CD4-positive, alpha-beta T cell treated with Interleukin-12 subunit alpha and Interleukin-12 subunit beta, for 1 hour (primary cell): ENCODE measurements around the gene CYTIP.

Experiments
- DNase-seq: peaks from one replicate; pipeline ENCODE4 v3.0.0-alpha.2; 2020

The CYTIP gene

DNA sequence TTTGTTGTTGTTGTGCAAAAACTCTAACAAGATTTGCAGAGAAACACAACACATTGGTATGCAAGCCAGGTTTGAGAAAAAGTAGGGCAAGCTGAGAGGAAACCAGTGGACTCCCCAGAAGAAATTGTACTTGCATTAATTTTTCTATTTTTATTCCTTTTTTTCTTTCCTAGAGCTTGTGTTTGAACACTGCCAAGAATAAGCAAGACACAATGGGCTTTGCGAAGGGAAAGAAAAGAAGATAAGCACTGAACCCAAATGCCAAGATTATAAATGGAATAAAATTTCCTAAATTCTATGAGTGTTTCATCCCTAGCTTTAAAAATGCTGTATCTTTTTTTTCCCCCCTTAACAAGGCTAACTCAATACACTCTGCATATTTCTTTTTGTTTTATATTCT, 17.0 kb upstream of the CYTIP start:
- DNase-seq: no peak

DNA sequence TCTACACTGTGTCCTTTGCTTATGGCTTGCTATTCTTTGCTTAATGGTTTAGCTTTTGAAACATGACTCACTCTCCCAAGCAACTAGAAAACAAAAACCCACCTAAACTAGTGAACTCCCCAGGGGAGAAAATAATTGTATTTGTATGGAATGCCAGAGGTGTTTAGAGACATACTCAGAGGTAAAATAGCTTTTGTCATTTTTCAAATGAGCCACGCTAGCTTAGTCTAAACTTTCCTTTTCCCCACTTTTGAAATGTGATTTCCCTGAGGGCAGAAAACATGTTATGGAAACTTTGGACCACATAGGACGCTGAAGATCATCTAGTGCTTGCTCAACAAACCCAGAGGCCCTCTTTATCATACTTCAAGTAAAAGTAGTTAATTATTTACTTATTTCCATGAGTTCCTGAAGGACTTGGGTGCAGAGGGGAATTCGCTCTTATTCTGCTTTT, 16.5 kb upstream of the CYTIP start:
- no peak for DNase-seq

DNA sequence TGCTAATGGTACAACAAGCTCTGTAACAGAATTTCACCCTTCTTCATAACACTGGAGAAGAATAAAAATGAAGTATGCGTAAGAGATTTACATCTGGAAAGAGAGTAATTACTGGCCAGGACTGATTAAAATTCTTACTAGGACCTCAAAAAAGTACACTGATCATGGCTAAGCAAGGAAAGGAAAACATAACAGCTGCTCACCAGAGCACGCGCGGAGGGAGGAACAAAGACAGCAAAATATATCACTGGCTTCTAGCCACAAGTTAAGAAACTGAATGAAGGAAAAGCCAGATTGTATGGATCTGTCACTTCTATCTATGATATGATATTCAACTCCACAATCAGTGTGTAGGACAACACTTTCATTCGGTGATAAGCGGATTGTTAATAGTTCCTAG, 15.6 kb upstream of the CYTIP start:
- no peak for DNase-seq

DNA sequence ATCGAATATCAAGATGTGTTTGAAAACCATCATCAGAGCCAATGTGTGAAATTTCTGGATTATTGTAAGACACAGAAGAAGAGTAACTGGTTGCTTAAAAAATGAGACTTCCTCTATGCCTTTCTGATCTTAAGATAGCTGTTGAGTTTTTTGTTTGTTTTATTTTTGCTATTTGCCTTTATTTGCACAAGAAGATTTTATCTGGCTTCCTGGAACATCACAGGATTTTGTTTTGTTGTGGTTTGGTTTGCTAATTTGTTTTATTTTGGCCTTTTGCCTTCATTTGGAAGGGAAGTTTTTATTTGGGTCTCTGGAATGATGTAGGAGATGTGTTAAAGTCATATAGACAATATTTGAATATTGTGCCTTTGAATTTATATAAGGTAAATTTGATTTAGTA, 3.9 kb upstream of the CYTIP start:
- DNase-seq: peak; percentile 43

DNA sequence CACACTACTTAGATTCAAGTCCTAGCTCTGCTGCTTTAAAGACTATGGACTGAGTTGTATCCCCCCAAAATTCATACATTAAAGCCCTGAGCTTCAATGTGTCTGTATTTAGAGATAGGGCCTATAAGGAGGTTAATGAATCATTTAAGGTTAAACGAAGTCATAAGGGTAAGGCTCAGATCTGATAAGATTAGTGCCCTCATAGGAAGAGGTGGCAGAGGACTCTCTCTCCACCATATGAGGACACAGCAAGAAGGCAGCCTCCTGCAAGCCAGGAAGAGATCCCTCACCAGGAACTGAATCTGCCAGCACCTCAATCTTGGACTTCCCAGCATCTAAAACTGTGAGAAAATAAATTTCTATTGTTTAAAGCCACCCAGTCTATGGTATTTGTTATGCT, 3.1 kb upstream of the CYTIP start:
- no peak for DNase-seq

DNA sequence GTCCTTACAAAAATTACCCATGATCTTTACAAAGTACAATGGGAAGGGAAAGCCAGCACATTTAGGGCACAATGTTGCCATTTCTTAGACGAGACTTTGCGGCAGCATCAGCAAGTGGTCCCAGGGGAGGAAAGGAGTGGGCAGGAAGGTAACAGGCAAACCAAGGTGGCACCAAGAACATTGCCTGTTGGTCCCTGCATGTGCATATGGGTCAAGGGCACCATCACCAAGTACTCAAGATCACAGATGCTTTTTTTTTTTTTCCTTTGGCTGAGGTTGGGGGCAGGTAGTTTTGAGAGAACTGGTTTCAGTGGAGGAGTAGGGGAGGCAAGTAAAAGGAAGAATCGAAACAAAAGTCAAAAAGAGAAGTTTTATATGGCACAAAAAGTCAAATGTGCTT, 752 bp upstream of the CYTIP start:
- no peak for DNase-seq

DNA sequence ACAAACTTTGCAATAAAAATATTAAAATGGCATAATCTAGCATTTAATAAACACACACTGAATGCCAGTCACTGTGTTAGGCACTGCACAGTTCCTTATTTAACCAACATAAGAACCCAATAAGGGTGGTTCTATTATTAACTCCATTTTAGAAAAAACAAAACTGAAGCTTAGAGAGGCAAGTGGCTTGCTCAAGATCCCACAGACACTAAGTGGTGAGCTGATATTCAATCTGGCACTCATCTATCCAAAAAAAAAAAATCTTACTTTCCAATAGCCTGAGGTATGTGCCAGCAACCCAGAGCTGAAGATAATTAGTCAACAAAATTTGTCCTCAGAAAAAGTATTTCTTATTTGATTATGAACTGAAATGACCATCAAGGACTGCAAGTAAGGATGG, 799 bp downstream of the CYTIP start:
- peak; percentile 44 for DNase-seq

DNA sequence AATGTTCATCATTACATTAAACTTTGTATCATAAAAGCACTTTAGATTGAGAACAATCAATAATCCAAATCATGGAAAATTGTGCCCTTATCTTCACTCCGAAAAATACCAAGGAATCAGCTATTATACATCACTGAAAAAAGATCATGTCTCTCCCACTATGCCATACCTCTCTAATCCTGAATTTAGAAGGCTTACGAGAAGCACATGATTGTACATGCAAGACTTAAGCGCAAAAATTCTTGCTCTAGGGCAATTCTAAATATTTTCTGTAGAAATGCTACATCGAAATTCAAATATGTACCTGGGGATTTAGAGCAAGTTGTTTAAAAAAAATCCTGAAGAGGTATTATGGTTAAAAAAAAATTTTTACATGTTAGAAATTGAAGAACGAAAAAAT, 1.3 kb downstream of the CYTIP start:
- no peak for DNase-seq

DNA sequence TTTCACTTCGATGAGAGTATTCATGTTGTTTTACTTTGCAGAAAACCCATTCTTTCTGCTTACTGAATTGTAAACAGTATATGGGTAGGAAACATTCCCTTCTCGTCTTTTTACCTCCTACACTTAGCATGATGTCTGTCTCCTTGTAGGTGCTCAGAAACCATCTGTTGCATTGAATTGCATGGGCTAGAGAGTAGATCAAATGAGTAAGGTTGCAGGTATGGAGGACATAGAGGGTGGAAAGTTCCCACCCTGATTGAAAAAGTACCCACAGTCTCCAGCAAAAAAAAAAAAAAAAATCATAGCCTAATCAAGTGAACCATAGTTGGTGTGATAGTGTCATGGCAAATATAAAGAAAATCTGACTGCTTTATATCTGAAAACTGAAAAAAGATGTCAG, 1.7 kb downstream of the CYTIP start:
- DNase-seq: peak; percentile 50

DNA sequence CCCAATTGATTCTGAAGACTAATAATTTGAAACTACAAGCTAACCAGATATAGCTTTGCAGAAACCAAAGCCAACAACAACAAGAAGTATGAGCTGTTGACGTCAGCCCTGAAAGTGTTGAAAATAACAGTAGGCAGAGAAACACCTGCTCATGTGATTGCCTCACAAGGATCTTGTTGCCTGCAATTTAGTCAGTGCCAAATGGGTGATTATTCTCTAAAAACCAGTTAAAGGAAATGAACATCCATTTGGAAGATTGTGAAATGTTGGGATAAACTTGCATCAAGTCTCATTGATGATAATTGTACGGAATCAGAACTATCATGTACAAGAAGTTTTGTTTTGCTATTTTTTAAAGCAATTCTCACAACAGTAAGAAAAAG, 2.8 kb downstream of the CYTIP start:
- peak; percentile 77 for DNase-seq

DNA sequence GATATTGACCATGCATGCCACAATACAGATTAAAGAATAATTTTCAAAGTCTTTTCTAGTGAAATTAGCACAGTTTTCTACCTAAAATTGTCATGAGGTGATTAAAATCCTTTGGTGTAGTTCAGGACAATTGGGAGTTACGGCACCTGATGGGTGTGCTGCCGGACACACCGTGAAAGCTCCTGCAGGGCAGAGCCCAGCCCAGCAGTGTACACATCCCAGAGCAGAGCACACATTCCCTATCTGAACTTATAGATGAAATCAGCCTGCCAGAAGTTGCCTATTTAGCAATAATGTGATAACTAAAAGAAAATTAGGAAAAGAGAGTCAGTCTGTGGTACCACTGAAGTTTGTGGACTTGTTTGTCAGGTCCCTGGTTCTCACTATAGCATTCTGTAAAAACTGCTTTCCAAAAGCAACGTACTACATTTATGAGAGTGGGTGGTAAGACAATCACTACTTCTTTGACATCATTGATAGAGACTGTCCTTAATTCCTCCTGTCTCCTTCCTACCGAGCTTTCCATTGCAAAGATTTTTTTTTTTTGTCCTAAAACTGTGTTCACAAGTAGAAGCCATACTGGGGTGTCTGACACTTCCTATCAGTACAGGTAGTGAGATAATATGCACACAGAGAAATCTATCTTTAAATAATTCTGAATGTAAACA, 3.4 kb downstream of the CYTIP start:
- DNase-seq: no peak

DNA sequence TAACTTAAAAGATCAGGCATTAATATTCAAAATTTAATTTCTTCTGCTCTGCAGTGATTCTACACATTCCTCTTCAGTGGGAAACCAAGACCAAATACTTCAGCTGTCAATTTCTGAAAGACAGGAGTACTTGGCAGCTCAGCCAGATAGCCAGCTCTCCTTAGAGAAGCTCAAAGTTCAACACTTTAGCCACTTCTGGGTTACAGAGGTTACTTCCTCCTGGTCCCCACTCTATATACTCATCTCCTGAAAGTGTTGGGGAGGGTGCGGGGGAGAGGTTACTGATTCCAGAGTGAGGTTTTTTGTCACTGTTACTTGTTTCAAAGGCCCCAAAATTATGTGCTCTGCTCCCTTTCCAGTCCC, 4.1 kb downstream of the CYTIP start:
- peak; percentile 59 for DNase-seq

DNA sequence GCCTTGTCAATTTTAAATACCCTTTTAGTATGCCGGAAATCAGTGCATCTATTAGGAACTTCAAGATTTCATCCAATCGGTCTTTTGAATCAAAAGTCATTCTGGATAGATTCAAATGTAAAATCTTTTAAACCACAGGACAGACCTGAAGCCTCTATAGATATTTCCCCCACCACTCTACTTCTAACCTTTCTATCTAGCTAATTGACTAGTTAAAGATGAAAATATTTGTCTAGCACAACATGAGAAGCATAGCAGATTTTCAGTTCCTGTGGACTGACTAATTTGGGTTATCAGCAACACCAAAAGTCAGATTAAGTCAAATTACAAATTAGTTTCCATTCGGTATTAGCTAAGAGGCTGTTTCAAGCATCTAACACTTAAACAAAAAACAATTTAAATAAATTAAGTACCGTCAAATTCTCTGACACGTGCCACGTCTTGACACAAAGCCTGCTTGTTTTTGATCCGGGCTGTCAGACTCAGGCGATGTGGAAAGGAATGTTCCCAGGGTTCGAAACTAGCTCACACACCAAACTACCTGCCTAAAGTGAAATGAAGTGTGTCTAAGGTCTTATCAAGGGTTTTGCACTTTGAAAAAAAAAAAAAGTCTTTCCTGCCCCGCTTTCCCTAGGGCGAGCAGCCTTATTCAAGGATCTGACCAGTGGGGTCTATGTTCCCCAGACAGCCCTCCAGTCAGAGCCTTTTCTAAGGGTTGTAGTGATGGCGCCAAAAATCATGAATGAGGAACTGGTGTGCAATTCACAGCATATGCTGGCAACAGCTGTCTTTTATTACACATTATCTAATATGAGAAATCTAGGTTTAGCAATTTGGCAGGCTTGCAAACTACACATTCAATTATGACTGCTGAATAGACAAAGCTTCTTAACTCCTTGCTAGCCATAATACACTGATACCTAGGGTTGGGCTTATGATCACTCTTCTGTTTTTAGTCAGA, 4.7 kb downstream of the CYTIP start:
- DNase-seq: peak; percentile 53

DNA sequence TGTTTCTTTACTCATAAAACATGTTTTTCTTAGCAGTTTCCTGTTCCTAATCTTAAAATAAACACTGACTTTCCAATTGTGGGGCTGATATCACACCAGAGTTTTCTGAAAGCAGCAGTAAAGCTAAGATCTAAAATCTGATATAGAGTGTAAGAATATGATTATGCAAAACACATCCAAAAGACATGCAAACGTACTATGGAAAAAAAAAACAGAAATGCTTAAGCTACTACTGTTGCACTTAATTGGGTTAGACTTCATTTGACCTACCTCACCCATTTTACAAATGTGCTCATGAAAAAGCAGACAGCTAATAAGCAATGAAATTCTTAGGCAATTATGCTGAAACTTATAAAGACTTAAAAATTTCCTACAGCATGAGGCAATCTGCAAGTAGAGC, 10.5 kb downstream of the CYTIP start:
- DNase-seq: no peak

DNA sequence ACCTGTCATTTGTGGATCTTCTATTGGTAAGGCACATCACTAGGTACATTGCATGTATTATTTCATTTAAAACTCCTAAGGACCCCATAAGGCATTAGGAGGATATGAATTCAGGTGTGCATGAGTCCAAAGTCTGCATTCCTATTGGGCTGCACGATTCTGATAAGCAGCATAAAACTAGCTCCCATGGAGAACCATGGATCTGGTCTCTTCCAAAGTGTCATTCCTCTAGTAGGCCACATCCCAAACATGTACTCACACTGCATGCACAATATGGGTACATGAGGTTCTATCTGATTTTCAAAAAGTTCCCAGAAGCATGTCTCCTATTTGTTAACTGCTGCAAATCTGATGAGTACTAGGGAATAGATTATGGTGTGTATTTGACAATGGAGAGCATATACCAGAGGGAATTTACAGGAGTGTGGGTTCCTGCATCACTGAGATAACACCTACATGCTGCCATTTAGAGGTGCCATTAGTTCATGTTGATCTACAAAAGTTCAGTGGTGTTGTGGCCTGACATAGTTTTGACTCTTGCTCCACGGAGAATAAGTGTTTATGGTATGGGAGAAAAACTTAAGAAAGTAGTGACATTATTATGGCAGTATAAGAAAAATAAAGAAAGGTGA, 11.3 kb downstream of the CYTIP start:
- DNase-seq: no peak

DNA sequence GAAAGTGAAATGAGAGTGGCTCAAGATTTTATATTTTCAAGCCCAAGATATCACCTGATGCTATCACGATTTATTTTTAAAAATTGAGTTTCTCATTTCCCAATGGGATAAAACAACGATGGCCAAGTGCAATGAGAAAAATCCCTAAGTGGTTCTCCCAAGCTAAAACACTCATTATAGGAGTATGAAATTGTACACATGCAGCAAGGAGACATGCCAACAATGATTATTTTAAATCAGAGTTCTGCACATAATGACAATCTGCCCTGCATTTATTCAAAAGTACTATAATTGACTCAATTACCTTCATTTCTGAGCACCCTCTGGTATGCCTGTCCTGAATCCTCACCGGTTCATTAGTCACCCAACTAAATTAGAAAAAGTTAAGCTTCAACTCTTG, 12.7 kb downstream of the CYTIP start:
- DNase-seq: no peak

DNA sequence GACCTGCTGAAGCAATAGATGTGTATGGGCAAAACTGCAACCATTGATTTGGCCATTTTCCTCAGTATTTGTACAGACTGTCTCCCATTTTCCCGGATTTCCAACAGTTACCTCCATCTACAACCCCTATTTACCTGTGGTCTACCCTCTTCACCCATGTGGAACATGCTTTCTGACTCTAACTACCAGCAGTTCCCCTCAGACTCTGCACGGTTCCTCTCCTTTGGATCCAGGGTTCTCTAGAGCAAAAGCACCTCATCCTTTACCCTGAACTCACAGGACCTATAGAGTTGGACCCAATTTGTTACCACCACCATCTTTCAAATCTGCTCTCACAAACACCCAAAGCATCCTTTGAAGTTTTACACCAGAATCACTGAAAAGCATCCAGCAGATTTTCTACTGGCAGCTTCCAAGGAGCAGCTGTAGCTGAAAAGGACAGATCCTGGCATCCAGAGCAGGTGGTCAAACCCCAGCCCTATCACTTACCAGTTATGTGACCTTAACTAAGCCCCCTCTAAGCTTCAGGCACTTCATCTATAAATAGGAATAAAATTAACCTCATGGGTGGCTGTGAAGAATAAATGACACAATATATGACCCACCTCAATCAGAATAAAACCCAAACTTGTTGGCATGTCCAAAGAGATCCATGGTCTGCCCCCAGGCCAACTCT, 15.3 kb downstream of the CYTIP start:
- DNase-seq: no peak

DNA sequence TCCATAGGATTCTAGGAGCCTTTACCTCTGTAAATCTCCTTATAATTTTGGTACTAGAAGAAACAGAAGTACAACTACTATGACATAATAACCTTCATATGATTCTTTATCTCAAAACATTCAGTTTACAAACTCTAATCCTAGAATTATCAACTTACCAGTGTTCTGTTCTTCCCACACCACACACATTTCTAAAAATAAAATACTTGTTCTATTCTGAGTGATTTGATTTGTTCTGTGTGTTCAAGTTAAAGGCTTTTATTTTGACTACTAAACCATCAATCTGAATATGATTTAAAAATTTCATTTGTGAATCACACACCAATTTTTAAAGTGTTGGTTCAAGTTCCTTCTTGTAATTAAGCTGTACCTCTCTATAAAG, 16.0 kb downstream of the CYTIP start:
- DNase-seq: no peak

DNA sequence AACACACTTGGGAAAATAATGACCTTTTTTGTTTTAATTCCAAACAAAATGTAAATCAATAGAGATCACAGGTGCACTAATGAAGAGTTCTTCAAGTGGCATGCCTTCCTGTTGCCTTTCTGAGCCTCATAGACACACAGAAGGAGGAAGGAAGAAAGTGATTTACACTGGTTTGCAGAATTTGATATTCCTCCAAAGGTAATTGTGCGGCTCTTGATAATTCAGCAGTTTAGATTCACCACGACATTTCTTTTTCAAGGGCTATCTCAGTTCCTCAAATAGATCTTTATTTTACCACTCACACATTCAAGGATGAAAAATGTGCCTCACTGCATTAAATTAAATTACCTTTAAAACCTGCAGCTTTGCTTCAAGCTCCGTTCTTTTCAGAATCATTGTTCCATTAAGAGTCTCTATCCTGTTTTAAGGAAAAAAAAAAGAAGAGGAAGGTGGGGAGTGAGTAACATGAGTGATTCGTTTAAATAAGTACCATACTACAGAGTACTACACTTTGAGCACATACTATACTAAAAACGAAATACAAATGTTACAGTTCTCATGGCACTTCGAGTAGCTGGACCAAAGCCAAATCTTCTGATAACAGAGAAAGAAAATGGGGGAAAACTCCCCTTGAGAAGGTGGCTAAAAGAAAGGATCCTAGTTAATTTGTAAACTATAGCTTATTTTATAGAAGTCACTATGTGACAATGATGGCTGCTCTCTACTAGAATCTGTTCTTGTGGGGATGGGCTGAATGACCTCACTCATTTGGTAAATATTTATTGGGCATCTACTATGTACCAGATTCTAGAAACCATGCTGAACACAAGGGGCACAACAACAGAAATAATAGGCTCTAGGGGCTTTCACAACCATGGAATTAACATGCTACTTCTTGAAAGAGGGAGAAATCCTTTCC, 16.6 kb downstream of the CYTIP start:
- DNase-seq: no peak

DNA sequence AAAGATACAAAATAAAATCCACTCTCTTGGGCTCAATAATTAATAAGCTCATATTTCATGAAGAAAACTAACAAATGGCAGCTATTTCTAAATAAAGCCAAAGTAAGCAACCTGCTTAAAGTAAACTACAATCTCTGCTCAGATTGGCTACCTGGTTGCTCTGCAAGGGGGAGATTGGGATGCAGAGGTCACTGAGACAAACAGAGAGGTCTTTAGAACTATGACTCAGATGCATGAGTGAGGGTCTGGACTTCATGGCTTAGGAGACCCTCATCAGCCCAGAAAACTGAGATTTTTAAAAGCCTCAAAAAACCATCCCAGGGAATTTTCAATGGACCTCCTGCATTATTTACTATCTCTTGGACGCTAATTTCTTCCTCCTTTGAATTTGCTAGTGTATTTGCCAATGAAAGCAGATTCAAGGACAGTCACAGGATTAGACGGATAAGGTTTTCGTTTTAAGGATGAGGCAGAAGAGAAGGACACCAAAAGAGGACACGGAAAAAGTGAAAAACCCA, 17.4 kb downstream of the CYTIP start:
- DNase-seq: no peak

DNA sequence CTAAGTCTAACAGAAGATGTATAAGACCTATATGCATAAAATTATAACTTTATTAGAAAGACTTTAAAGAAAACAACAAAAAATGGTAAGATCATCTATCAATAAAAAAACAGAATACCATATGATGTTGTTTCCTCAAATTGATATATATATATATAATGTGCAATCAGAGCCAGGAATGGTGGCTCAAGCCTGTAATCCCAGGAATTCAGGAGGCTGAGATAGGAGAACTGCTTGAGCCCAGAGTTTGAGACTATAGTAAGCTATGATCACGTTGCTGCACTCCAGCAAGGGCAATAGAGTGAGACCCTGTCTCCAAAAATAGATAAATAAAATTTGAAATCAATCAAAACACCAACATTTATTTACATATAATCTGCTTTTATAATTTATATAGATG, 19.5 kb downstream of the CYTIP start:
- no peak for DNase-seq

DNA sequence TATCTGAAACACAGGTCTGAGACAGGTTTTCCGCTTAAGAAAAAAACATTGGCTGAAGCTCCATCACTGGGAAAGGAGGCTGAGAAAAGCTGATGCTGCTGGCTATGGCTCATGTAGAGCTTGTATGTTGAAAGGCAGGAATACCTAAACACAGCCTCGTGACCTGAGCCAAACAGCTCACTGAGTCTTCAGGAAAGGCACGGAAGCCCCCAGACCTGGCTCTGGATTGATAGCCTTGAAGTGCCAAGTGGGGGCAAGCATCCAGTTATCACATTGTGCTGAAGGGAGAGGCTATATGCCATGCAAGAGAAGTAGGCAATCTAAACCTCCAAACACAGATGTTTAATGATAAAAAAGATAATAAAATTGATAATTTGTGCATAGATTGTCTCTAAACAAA, 21.9 kb downstream of the CYTIP start:
- DNase-seq: no peak
